GM21528 (cell line): ENCODE data around the gene LRRC56.

ENCODE experiments used
- ATAC-seq: cut with Tn5 transposase; IDR thresholded peaks from one replicate; pipeline ENCODE4 v1.9.1; 2021; ENCODE audit warnings: mild to moderate bottlenecking, moderate library complexity; ENCODE audit not compliant: unreplicated experiment, low FRiP score

The LRRC56 gene

GRCh38 chr11:556662-557256 lies 19.4 kb downstream of the LRRC56 start:
- no peak for ATAC-seq

GRCh38 chr11:557328-558132 lies 20.2 kb downstream of the LRRC56 start:
- ATAC-seq = no peak

GRCh38 chr11:558503-558902 lies 21.2 kb downstream of the LRRC56 start:
- ATAC-seq = no peak

GRCh38 chr11:559020-559620 lies 21.8 kb downstream of the LRRC56 start:
- no peak for ATAC-seq

- no peak for ATAC-seq
Measured at GRCh38 chr11:559712-560304, 22.5 kb downstream of the LRRC56 start.

- peak; percentile 57 for ATAC-seq
Measured at GRCh38 chr11:560305-561147, 23.2 kb downstream of the LRRC56 start, which contains the start of the genes LMNTD2 and RASSF7. TSS of gene LMNTD2 (minus strand) at chr11:560738. CDS start at chr11:560716, 22 bp downstream. TSS of gene RASSF7 (plus strand) at chr11:560970. CDS start at chr11:561769, 799 bp downstream.

GRCh38 chr11:561148-562003 lies 24.0 kb downstream of the LRRC56 start:
- peak; percentile 23 for ATAC-seq

- ATAC-seq = no peak
Measured at GRCh38 chr11:562046-562645, 24.8 kb downstream of the LRRC56 start.

GRCh38 chr11:563066-563811 lies 25.9 kb downstream of the LRRC56 start:
- no peak for ATAC-seq

- ATAC-seq = no peak
Measured at GRCh38 chr11:563812-564578, 26.7 kb downstream of the LRRC56 start.

GRCh38 chr11:565921-566509 lies 28.7 kb downstream of the LRRC56 start:
- no peak for ATAC-seq

GRCh38 chr11:567011-567628 lies 29.8 kb downstream of the LRRC56 start:
- no peak for ATAC-seq

GRCh38 chr11:567629-568292 lies 30.4 kb downstream of the LRRC56 start:
- no peak for ATAC-seq

GRCh38 chr11:568306-569157 lies 31.2 kb downstream of the LRRC56 start:
- ATAC-seq = peak; percentile 78

GRCh38 chr11:569158-569885 lies 32.0 kb downstream of the LRRC56 start:
- no peak for ATAC-seq
